ENCODE measurements around the gene CHST8.

The CHST8 gene

DNA sequence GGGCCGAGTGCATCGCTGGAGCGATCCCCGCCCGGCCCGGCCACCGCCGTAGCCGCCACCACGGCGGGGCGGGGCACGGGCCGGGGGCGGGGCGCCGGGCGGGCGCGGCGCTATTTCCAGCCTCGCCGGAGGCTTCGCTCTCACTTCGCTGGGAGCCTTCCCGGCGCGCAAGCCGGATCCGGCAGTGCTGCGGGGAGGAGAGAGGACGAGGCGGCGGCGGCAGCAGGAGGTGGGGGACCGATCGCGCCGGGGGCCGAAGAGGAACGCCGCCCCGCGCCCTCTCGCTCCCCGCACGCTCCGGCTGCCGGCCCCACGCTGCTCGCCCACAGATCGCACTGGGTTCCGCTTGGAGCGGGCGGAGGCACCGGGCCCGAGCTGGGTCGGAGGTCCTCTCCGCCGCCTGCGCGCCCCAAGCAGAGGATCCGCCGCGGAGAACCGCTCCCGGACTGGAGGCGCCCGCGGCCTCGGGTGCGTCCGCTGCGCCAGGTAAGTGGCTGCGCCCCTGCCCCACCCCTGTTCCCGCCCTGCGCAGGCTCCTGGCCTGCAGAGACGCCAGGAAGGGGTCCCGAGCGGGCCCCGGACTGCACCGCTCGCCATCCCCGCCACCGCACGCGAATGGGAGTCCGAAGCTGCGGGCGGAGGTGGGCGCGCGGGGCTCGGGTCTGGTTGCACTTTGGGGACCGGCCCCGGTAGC, at the start of gene CHST8:
Gene CHST8 (plus strand): TSS at position 143 of the 694 bp plus-strand sequence. CDS start 67,309 bp downstream, outside the sequence.
- DNase-seq (ENCODE audit: extremely low read depth, low read depth), result no peak
- TF ChIP-seq, protein P1, sequence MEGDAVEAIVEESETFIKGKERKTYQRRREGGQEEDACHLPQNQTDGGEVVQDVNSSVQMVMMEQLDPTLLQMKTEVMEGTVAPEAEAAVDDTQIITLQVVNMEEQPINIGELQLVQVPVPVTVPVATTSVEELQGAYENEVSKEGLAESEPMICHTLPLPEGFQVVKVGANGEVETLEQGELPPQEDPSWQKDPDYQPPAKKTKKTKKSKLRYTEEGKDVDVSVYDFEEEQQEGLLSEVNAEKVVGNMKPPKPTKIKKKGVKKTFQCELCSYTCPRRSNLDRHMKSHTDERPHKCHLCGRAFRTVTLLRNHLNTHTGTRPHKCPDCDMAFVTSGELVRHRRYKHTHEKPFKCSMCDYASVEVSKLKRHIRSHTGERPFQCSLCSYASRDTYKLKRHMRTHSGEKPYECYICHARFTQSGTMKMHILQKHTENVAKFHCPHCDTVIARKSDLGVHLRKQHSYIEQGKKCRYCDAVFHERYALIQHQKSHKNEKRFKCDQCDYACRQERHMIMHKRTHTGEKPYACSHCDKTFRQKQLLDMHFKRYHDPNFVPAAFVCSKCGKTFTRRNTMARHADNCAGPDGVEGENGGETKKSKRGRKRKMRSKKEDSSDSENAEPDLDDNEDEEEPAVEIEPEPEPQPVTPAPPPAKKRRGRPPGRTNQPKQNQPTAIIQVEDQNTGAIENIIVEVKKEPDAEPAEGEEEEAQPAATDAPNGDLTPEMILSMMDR (IDR thresholded peaks at IDR 0.05; ENCODE audit: low read depth, low read length), result no peak

DNA sequence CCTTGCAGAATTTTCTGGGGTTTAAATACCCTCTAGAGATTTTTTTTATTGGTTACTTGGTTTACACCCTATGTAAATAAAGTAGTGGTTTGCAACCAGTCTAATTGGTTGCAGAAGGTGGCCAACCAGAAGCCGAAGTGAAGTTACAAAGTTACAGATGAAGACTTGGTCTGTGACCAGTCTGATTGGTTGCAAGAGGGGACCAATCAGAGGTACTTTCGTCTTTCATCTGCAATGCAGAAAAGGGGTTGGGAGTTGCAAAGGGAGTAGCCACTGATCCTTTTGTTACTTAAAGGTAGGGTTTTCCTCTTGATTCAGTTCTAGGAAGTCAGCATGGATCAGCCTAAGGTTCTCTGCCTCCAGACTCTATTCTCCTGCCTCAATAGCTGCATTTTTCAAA, 48.8 kb upstream of the CHST8 start:
- no peak for DNase-seq (ENCODE audit: extremely low read depth, low read depth)
- TF ChIP-seq, protein P1 (IDR thresholded peaks at IDR 0.05; ENCODE audit: low read depth, low read length), result no peak

GRCh38 chr19:33574824-33575223, 46.9 kb upstream of the CHST8 start:
- DNase-seq (ENCODE audit: extremely low read depth, low read depth), result no peak
- TF ChIP-seq, protein P1 (IDR thresholded peaks at IDR 0.05; ENCODE audit: low read depth, low read length), result no peak

- DNase-seq (ENCODE audit: extremely low read depth, low read depth), result no peak
- TF ChIP-seq, protein P1 (IDR thresholded peaks at IDR 0.05; ENCODE audit: low read depth, low read length), result no peak
These were observed 43.1 kb upstream of the CHST8 start for GRCh38 chr19:33578697-33579096.

DNA sequence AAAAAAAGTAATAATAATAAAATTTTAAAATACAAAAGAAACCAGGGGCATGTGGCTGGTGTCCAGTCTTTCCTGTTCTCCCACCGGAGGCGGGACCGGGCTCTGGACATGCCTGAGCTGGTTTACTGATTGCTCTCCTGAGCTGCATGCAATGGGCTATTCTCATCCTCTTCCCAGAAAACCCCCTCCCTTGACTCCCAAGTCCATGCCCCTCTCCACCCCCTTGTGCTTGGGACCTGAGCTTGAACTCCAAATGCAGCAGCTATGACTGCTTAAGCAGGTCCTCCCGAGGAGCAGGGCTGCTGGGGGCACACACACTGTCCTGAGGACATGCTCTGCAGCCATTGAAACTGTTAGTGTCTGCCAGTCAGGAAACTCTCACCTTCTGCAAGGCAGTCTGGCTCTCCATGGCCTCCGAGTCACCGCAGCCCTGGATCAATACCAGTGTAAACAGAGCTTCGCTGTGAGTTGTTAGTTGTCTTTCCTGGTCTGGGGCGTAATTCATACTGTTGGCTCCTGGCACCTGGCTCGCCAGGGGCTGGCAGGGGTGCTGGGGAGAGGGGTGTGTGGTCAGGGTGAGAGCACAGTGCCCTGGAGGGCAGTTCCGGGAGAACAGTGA, 41.6 kb upstream of the CHST8 start:
- no peak for DNase-seq (ENCODE audit: extremely low read depth, low read depth)
- TF ChIP-seq, protein P1 (IDR thresholded peaks at IDR 0.05; ENCODE audit: low read depth, low read length), result no peak

GRCh38 chr19:33580645-33581037, 41.1 kb upstream of the CHST8 start:
- TF ChIP-seq, protein P1 (IDR thresholded peaks at IDR 0.05; ENCODE audit: low read depth, low read length), result no peak
- DNase-seq (ENCODE audit: extremely low read depth, low read depth), result no peak

DNA sequence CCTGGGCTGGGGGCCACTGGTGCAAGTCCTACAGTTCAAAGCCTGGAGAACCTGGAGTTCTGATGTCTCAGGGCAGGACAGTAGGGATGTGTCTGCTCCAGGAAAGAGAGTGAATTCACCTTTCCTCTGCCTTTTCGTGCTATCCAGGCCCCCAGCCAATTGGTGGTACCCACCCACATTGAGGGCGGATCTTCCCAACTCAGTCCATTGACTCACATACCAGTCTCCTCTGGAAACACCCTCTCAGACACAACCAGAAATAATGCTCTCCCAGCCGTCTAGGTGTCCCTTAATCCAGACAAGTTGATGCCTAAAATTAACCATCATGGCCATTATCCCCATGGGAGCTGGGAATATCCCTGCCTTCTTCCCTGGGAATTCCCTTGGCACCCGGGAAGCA, 38.8 kb upstream of the CHST8 start:
- TF ChIP-seq, protein P1 (IDR thresholded peaks at IDR 0.05; ENCODE audit: low read depth, low read length), result no peak
- DNase-seq (ENCODE audit: extremely low read depth, low read depth), result no peak
